SK-N-SH treated with all-trans-retinoic acid at 6 μM for 48 hours (cell line): ENCODE measurements around the gene UBQLNL.

Experiments
- ATAC-seq: fragments of 200-7000 bp; cut with Tn5 transposase; 3 replicates; pipeline ENCODE4 v1.9.1; 2020; ENCODE audit warnings: mild to moderate bottlenecking, moderate library complexity
- ARNTL ChIP-seq: fragments of 450-650 bp; formaldehyde crosslinking; IDR thresholded peaks from 2 replicates; pipeline ENCODE4 v1.5.0; 2020; ENCODE audit warnings: low read depth, mild to moderate bottlenecking, moderate library complexity, borderline replicate concordance
- BACH2 ChIP-seq: fragments of 250-450 bp; sonication (Bioruptor Pico); IDR thresholded peaks from 2 replicates; pipeline ENCODE4 v1.9.0; 2021; ENCODE audit warnings: mild to moderate bottlenecking, borderline replicate concordance
- CSDC2 ChIP-seq: fragments of 250-450 bp; sonication (Bioruptor Pico); IDR thresholded peaks from 2 replicates; pipeline ENCODE4 v1.5.0; 2020; ENCODE audit warnings: mild to moderate bottlenecking, moderate library complexity
- ESRRG ChIP-seq: fragments of 250-450 bp; sonication (Bioruptor Pico); IDR thresholded peaks from 2 replicates; pipeline ENCODE4 v1.6.1; 2021; ENCODE audit warnings: mild to moderate bottlenecking
- GLIS3 ChIP-seq: fragments of 250-450 bp; sonication (Bioruptor Pico); IDR thresholded peaks from 2 replicates; pipeline ENCODE4 v1.5.0; 2020; ENCODE audit warnings: mild to moderate bottlenecking, moderate library complexity
- OSR1 ChIP-seq: fragments of 250-450 bp; sonication (Bioruptor Pico); IDR thresholded peaks from 2 replicates; pipeline ENCODE4 v1.8.0; 2022; ENCODE audit warnings: moderate library complexity, mild to moderate bottlenecking, inconsistent platforms
- PPARA ChIP-seq: fragments of 250-450 bp; sonication (Bioruptor Pico); IDR thresholded peaks from 2 replicates; pipeline ENCODE4 v1.5.0; 2020; ENCODE audit warnings: mild to moderate bottlenecking, borderline replicate concordance
- RARB ChIP-seq: fragments of 250-450 bp; sonication (Bioruptor Pico); IDR thresholded peaks from 2 replicates; pipeline ENCODE4 v1.8.0; 2021; ENCODE audit warnings: mild to moderate bottlenecking, moderate library complexity
- SNAI2 ChIP-seq: fragments of 250-450 bp; sonication (Bioruptor Pico); IDR thresholded peaks from 2 replicates; pipeline ENCODE4 v1.5.0; 2020; ENCODE audit warnings: mild to moderate bottlenecking, moderate library complexity
- TOX ChIP-seq: fragments of 250-450 bp; sonication (Bioruptor Pico); IDR thresholded peaks from 2 replicates; pipeline ENCODE4 v1.8.0; 2021; ENCODE audit warnings: mild to moderate bottlenecking, moderate library complexity, borderline replicate concordance
- ZC3H10 ChIP-seq: fragments of 250-450 bp; sonication (Bioruptor Pico); IDR thresholded peaks from 2 replicates; pipeline ENCODE4 v1.5.1; 2021; ENCODE audit warnings: mild to moderate bottlenecking, moderate library complexity
- ZFP3 ChIP-seq: fragments of 250-450 bp; sonication (Bioruptor Pico); IDR thresholded peaks from 2 replicates; pipeline ENCODE4 v1.5.0; 2020; ENCODE audit warnings: mild to moderate bottlenecking, moderate library complexity
- ZFP30 ChIP-seq: fragments of 450-650 bp; formaldehyde crosslinking; IDR thresholded peaks from 2 replicates; pipeline ENCODE4 v1.5.0; 2022; ENCODE audit warnings: mild to moderate bottlenecking, moderate library complexity
- ZNF565 ChIP-seq: fragments of 450-650 bp; formaldehyde crosslinking; conservative IDR thresholded peaks from 2 replicates; pipeline ENCODE4 v1.5.0; 2020; ENCODE audit warnings: low read depth, mild to moderate bottlenecking, moderate library complexity
- ZNF70 ChIP-seq: fragments of 450-650 bp; formaldehyde crosslinking; IDR thresholded peaks from 2 replicates; pipeline ENCODE4 v1.5.0; 2020; ENCODE audit warnings: mild to moderate bottlenecking, moderate library complexity
- ZNF8 ChIP-seq: fragments of 450-650 bp; formaldehyde crosslinking; IDR thresholded peaks from 2 replicates; pipeline ENCODE4 v1.5.0; 2020; ENCODE audit warnings: mild to moderate bottlenecking, moderate library complexity
- TF ChIP-seq, protein P1 (sequence below): fragments of 250-450 bp; sonication (Bioruptor Pico); IDR thresholded peaks from 2 replicates; pipeline ENCODE4 v1.8.0; 2020; ENCODE audit warnings: mild to moderate bottlenecking, moderate library complexity, borderline replicate concordance
- TF ChIP-seq, protein P2 (sequence below): fragments of 250-450 bp; sonication (Bioruptor Pico); IDR thresholded peaks from 2 replicates; pipeline ENCODE4 v1.5.0; 2020; ENCODE audit warnings: mild to moderate bottlenecking, moderate library complexity
- TF ChIP-seq, protein P3 (sequence below): fragments of 250-450 bp; sonication (Bioruptor Pico); IDR thresholded peaks from 2 replicates; pipeline ENCODE4 v1.5.1; 2021; ENCODE audit warnings: mild to moderate bottlenecking, moderate library complexity
- TF ChIP-seq, protein P4 (sequence below): fragments of 250-450 bp; sonication (Bioruptor Pico); IDR thresholded peaks from 2 replicates; pipeline ENCODE4 v1.8.0; 2021; ENCODE audit warnings: low read depth, mild to moderate bottlenecking, moderate library complexity, borderline replicate concordance
- TF ChIP-seq, protein P5 (sequence below): fragments of 250-450 bp; sonication (Bioruptor Pico); IDR thresholded peaks from 2 replicates; pipeline ENCODE4 v1.5.1; 2020; ENCODE audit warnings: low read depth, mild to moderate bottlenecking, moderate library complexity

The UBQLNL gene

DNA sequence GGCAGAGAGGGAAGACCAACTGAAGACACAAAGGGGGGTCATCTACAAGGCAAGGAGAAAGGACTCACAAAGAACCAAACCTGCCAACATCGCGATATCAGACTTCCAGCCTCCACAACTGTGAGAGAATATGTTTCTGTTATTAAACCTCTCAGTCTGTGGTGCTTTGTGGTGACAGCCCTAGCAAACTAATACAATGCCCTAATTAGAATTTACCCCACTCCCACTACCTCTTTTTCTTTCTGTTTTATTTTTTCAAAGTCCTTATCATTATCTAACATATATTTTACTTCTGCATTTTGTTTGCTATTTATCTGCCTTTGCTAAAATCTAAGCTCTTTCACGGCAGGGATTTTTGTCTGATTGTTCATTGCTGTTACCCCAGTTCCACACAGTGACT is 30.5 kb downstream of the UBQLNL start:
- no peak for TF ChIP-seq ZNF8 (CRISPR knock-in tag)
- TF ChIP-seq BACH2 (CRISPR knock-in tag) = no peak
- no peak for TF ChIP-seq RARB (CRISPR knock-in tag)
- no peak for TF ChIP-seq ZFP3 (CRISPR knock-in tag)
- no peak for TF ChIP-seq ZFP30 (CRISPR knock-in tag)
- no peak for TF ChIP-seq ESRRG
- TF ChIP-seq ARNTL (CRISPR knock-in tag) = no peak
- TF ChIP-seq TOX (CRISPR knock-in tag) = no peak
- no peak for TF ChIP-seq CSDC2 (CRISPR knock-in tag)
- TF ChIP-seq, protein P1, sequence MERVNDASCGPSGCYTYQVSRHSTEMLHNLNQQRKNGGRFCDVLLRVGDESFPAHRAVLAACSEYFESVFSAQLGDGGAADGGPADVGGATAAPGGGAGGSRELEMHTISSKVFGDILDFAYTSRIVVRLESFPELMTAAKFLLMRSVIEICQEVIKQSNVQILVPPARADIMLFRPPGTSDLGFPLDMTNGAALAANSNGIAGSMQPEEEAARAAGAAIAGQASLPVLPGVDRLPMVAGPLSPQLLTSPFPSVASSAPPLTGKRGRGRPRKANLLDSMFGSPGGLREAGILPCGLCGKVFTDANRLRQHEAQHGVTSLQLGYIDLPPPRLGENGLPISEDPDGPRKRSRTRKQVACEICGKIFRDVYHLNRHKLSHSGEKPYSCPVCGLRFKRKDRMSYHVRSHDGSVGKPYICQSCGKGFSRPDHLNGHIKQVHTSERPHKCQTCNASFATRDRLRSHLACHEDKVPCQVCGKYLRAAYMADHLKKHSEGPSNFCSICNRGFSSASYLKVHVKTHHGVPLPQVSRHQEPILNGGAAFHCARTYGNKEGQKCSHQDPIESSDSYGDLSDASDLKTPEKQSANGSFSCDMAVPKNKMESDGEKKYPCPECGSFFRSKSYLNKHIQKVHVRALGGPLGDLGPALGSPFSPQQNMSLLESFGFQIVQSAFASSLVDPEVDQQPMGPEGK (CRISPR knock-in tag) = no peak
- no peak for TF ChIP-seq ZNF70 (CRISPR knock-in tag)
- no peak for TF ChIP-seq OSR1
- TF ChIP-seq, protein P2, sequence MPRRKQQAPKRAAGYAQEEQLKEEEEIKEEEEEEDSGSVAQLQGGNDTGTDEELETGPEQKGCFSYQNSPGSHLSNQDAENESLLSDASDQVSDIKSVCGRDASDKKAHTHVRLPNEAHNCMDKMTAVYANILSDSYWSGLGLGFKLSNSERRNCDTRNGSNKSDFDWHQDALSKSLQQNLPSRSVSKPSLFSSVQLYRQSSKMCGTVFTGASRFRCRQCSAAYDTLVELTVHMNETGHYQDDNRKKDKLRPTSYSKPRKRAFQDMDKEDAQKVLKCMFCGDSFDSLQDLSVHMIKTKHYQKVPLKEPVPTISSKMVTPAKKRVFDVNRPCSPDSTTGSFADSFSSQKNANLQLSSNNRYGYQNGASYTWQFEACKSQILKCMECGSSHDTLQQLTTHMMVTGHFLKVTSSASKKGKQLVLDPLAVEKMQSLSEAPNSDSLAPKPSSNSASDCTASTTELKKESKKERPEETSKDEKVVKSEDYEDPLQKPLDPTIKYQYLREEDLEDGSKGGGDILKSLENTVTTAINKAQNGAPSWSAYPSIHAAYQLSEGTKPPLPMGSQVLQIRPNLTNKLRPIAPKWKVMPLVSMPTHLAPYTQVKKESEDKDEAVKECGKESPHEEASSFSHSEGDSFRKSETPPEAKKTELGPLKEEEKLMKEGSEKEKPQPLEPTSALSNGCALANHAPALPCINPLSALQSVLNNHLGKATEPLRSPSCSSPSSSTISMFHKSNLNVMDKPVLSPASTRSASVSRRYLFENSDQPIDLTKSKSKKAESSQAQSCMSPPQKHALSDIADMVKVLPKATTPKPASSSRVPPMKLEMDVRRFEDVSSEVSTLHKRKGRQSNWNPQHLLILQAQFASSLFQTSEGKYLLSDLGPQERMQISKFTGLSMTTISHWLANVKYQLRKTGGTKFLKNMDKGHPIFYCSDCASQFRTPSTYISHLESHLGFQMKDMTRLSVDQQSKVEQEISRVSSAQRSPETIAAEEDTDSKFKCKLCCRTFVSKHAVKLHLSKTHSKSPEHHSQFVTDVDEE (CRISPR knock-in tag) = no peak
- TF ChIP-seq, protein P3, sequence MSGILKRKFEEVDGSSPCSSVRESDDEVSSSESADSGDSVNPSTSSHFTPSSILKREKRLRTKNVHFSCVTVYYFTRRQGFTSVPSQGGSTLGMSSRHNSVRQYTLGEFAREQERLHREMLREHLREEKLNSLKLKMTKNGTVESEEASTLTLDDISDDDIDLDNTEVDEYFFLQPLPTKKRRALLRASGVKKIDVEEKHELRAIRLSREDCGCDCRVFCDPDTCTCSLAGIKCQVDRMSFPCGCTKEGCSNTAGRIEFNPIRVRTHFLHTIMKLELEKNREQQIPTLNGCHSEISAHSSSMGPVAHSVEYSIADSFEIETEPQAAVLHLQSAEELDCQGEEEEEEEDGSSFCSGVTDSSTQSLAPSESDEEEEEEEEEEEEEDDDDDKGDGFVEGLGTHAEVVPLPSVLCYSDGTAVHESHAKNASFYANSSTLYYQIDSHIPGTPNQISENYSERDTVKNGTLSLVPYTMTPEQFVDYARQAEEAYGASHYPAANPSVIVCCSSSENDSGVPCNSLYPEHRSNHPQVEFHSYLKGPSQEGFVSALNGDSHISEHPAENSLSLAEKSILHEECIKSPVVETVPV (CRISPR knock-in tag) = no peak
- TF ChIP-seq, protein P4, sequence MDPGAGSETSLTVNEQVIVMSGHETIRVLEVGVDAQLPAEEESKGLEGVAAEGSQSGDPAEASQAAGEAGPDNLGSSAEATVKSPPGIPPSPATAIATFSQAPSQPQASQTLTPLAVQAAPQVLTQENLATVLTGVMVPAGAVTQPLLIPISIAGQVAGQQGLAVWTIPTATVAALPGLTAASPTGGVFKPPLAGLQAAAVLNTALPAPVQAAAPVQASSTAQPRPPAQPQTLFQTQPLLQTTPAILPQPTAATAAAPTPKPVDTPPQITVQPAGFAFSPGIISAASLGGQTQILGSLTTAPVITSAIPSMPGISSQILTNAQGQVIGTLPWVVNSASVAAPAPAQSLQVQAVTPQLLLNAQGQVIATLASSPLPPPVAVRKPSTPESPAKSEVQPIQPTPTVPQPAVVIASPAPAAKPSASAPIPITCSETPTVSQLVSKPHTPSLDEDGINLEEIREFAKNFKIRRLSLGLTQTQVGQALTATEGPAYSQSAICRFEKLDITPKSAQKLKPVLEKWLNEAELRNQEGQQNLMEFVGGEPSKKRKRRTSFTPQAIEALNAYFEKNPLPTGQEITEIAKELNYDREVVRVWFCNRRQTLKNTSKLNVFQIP (CRISPR knock-in tag) = no peak
- TF ChIP-seq PPARA = no peak
- no peak for TF ChIP-seq GLIS3 (CRISPR knock-in tag)
- ATAC-seq = no peak

DNA sequence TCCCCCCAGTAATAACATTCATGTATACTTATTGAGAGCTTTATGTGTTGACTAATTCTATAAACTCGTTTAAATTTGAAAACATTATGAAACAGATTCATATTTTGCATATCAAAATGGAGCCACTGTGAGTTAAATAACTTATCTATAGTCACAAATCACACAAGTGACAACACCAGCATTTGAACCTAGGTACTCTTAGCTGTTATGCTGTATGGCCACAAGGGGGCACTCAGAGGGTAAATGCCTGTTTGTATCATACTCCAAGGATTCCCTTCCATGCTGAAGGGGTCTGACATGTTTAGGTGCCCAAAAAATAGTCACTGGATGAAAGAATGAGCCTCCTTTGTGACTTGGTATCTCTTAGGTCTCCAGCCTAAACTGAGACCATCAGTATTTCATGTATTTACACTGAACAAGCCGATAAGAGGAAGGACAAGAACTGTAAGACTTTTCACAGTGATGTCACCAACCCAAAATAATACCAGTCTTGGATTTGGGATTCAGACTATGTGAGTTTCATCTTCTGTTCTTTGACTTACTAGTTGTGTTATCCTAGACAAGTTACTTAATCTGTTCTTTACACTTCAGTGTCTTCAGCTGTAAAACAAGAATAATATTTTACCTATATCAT is 40.2 kb downstream of the UBQLNL start:
- TF ChIP-seq, protein P1 (CRISPR knock-in tag) = no peak
- TF ChIP-seq ESRRG (no peak), ZNF8 (CRISPR knock-in tag) (no peak), ZNF565 (CRISPR knock-in tag) (no peak), ARNTL (CRISPR knock-in tag) (no peak), OSR1 (no peak), ZFP3 (CRISPR knock-in tag) (no peak), CSDC2 (CRISPR knock-in tag) (no peak), GLIS3 (CRISPR knock-in tag) (no peak), RARB (CRISPR knock-in tag) (no peak), PPARA (no peak), ZNF70 (CRISPR knock-in tag) (no peak), ZC3H10 (no peak), ZFP30 (CRISPR knock-in tag) (no peak), SNAI2 (CRISPR knock-in tag) (no peak), TOX (CRISPR knock-in tag) (no peak), BACH2 (CRISPR knock-in tag) (no peak)
- TF ChIP-seq, protein P4 (CRISPR knock-in tag) = no peak
- TF ChIP-seq, protein P2 (CRISPR knock-in tag) = no peak
- TF ChIP-seq, protein P5, sequence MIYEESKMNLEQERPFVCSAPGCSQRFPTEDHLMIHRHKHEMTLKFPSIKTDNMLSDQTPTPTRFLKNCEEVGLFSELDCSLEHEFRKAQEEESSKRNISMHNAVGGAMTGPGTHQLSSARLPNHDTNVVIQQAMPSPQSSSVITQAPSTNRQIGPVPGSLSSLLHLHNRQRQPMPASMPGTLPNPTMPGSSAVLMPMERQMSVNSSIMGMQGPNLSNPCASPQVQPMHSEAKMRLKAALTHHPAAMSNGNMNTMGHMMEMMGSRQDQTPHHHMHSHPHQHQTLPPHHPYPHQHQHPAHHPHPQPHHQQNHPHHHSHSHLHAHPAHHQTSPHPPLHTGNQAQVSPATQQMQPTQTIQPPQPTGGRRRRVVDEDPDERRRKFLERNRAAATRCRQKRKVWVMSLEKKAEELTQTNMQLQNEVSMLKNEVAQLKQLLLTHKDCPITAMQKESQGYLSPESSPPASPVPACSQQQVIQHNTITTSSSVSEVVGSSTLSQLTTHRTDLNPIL (CRISPR knock-in tag) = no peak
- peak; percentile 84 for ATAC-seq
